SU-DHL-6 (cell line): ENCODE results near the gene FURIN.

Experiments used
- CTCF ChIP-seq: fragments of 200-600 bp; sonication (generic); IDR thresholded peaks from one replicate; pipeline ENCODE4 v1.5.1; 2017; ENCODE audit warnings: antibody characterized with exemption, mild to moderate bottlenecking, low read length, moderate library complexity; ENCODE audit not compliant: insufficient read depth, poor library complexity, severe bottlenecking
- EZH2phosphoT487 ChIP-seq: fragments of 200-600 bp; sonication (generic), shearing (Covaris generic); conservative IDR thresholded peaks from 2 replicates; pipeline ENCODE4 v1.6.1; 2018; ENCODE audit warnings: mild to moderate bottlenecking, antibody characterized with exemption, low read length, moderate library complexity, mixed read lengths

GRCh38 chr15:90907051-90907660, 38.8 kb downstream of the FURIN start:
- TF ChIP-seq CTCF: no peak
- no peak for TF ChIP-seq EZH2phosphoT487
